ENCODE measurements around the gene BACE1-AS.

BACE1-AS gene

DNA sequence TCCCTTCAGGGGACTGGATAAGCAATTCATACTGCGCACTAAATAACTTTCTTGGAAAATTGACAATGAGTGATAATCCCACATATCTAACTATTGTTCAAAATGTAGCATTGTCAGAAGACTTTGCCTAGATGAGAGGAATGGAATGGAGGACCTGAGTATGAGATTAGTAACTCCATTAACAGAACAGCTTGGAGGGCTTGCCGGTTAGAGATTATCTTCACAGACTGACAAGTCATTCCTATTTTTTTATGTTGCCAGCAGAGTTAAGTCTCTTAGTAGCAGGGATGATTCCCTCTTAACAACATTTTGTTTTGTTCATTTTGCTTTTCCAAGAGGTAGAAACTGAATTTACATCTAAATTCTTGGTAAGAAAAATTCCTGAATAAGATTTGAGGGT lies 7.1 kb upstream of the BACE1-AS start:
- no peak for DNase-seq (ENCODE audit: low spot score)
- TF ChIP-seq, protein P1, sequence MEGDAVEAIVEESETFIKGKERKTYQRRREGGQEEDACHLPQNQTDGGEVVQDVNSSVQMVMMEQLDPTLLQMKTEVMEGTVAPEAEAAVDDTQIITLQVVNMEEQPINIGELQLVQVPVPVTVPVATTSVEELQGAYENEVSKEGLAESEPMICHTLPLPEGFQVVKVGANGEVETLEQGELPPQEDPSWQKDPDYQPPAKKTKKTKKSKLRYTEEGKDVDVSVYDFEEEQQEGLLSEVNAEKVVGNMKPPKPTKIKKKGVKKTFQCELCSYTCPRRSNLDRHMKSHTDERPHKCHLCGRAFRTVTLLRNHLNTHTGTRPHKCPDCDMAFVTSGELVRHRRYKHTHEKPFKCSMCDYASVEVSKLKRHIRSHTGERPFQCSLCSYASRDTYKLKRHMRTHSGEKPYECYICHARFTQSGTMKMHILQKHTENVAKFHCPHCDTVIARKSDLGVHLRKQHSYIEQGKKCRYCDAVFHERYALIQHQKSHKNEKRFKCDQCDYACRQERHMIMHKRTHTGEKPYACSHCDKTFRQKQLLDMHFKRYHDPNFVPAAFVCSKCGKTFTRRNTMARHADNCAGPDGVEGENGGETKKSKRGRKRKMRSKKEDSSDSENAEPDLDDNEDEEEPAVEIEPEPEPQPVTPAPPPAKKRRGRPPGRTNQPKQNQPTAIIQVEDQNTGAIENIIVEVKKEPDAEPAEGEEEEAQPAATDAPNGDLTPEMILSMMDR (IDR thresholded peaks at IDR 0.05; ENCODE audit: borderline replicate concordance, control extremely low read depth, extremely low read depth, insufficient read depth, missing control alignments), result no peak
- in situ Hi-C loops (cut with MboI; ENCODE audit: low sequenced_read_pairs, unreplicated experiment), result no loop called here

DNA sequence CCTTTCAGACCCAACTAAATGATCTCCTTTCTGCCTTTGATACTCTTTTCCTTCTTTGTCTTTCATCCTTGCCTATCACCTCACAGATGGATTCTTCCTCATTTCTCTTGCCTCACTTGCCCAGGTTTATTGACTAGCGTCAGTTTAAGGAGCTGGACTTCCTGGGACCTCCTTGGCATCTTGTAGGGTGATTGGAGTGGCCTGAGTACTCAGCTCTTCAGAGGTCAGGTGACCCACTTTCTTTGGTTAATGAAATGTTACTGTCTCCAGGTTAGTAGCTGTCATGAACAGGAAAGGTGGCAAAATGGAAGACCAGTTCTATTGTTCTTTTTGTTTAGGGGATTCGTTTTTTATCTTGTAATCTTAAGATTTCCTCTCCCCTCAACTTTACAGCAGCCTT lies 4.6 kb upstream of the BACE1-AS start:
- TF ChIP-seq, protein P1 (IDR thresholded peaks at IDR 0.05; ENCODE audit: borderline replicate concordance, control extremely low read depth, extremely low read depth, insufficient read depth, missing control alignments), result no peak
- DNase-seq (ENCODE audit: low spot score), result no peak
- in situ Hi-C loops (cut with MboI; ENCODE audit: low sequenced_read_pairs, unreplicated experiment), result no loop called here

DNA sequence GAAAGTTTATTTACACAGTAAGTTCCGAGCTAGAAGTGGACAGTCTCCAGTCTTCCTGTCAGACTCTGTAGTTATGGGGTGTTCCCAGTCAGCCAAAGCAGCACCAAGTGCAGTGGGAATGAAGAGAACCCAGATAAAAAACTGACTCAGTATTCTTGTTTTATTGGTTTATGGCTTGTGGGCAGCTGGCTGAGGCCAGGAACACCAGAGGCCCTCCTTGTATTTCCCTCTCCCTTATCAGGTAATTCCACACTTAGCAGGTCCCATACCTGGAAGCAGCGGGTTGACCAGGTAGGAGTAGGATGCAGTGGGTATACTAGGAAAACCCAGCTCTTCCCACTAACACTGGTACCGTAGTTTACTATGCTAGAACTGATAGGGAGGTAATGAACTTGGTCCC lies 3.5 kb upstream of the BACE1-AS start:
- in situ Hi-C loops (cut with MboI; ENCODE audit: low sequenced_read_pairs, unreplicated experiment), result no loop called here
- TF ChIP-seq, protein P1 (IDR thresholded peaks at IDR 0.05; ENCODE audit: borderline replicate concordance, control extremely low read depth, extremely low read depth, insufficient read depth, missing control alignments), result no peak
- no peak for DNase-seq (ENCODE audit: low spot score)

DNA sequence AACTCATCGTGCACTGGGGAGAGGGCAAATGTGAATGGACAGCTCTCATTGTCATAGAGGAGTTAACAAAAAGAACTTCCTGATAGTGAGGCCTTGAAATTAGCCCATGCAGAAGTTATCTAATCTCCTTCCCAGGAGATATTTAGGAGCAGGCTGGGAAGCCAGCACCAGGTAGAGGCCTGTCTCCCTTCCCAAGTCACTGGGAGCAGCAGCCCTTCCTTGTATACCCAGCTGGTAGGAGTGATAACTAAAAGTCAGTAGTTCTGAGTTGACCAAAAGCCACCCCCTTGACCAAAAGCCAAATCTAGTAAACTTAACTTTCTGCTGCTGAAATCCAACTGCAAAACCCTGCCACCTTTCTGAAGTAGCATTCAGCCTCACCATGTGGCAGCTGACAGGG lies 1.4 kb upstream of the BACE1-AS start:
- DNase-seq (ENCODE audit: low spot score), result no peak
- TF ChIP-seq, protein P1 (IDR thresholded peaks at IDR 0.05; ENCODE audit: borderline replicate concordance, control extremely low read depth, extremely low read depth, insufficient read depth, missing control alignments), result no peak
- in situ Hi-C loops (cut with MboI; ENCODE audit: low sequenced_read_pairs, unreplicated experiment), result no loop called here

DNA sequence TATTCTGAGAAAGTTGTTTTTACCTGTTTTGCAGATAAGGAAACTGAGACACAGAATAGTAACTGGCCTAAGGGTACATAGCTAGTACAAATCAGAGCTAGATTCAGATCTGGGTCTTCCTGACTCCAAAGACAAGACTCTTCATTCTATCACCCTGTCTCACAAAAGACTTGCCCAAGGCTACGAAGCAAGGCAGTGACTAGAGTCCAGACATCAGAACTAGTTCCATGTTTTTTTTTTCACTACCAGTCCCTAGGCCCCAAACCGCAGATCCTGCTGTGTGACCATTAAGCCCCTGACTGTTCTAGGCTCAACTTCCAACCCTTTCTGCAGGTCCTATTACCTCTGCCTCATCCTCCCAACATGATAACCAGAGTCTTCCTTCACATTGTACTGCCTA lies 1.5 kb downstream of the BACE1-AS start:
- TF ChIP-seq, protein P1 (IDR thresholded peaks at IDR 0.05; ENCODE audit: borderline replicate concordance, control extremely low read depth, extremely low read depth, insufficient read depth, missing control alignments), result no peak
- no peak for DNase-seq (ENCODE audit: low spot score)
- in situ Hi-C loops (cut with MboI; ENCODE audit: low sequenced_read_pairs, unreplicated experiment), result no loop called here

DNA sequence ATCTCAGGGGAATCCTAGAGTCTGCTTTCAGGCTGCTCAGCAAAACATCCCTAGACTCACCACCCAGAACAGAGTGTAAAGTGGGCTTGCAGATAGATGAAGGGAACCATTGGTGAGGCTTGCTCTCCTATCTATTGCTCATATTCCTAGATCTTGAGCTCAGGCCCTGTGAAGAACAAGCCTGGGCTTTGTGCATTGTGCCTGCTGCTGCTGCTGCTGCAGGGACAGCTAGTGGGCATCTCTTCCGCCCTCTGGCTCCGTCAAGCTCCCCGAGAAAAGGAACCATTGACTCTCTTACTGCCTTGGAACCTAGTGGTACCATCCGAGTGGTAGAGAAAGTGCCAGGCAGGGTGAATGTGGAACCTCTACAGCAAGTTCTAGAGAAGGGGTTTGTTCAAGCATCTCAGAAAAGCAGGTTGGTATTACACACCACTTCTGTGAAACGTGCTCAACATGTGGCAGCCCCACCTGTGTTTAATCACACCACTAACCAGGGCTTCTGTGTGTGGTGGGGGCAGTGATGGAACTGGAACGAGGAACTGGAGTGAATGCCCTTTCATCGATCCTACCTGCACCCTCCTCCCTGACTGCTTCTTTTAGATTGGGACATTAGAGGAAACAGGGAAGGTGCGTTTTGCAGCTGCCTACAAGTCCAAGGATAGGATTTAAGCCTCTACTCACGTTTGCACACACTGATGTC lies 4.4 kb downstream of the BACE1-AS start:
- DNase-seq (ENCODE audit: low spot score), result no peak
- in situ Hi-C loops (cut with MboI; ENCODE audit: low sequenced_read_pairs, unreplicated experiment), result no loop called here
- TF ChIP-seq, protein P1 (IDR thresholded peaks at IDR 0.05; ENCODE audit: borderline replicate concordance, control extremely low read depth, extremely low read depth, insufficient read depth, missing control alignments), result no peak
